ENCODE data around the gene ASCL2. TPM values are rescaled to one million over a fixed set of nuclear protein-coding genes. Genes with fewer than 3 reads are reported as not detected.

Gene ASCL2
- total and polyA plus RNA-seq, 3 donors from 2014 or later, result 1.3 to 5.8 (median 4.8) TPM

GRCh38 chr11:2267306-2267850 lies 3.0 kb downstream of the ASCL2 start:
- intact Hi-C loops (cut with DNase I; ENCODE audit: low total_unique reads), result no loop called here
- peaks cover 9% of the 10 kb centered on the region for H3K4me1 ChIP-seq
- DNase-seq, result peak; percentile 4
- H3K27me3 ChIP-seq, result peaks cover 3% of the 10 kb centered on the region
- TF ChIP-seq POLR2A (IDR thresholded peaks at IDR 0.05) (no peak), CTCF (IDR thresholded peaks at IDR 0.05) (no peak)
- H3K36me3 ChIP-seq (ENCODE audit: low read depth, missing control alignments), result no peaks in the 10 kb centered on the region
- no peaks in the 10 kb centered on the region for H3K9me3 ChIP-seq
- WGBS, 2 donors, result 82 to 83% methylated on average over 4 to 12 of the region's 12 CpGs
- H3K27ac ChIP-seq, result no peak overlapping the region
- H3K4me3 ChIP-seq, result no peak overlapping the region

GRCh38 chr11:2266586-2267305 lies 3.6 kb downstream of the ASCL2 start:
- Histone ChIP-seq H3K9me3 (no peaks in the 10 kb centered on the region), H3K27me3 (peaks cover 3% of the 10 kb centered on the region), H3K4me1 (peaks cover 9% of the 10 kb centered on the region), H3K27ac (no peak overlapping the region), H3K4me3 (no peak overlapping the region), H3K36me3 (ENCODE audit: low read depth, missing control alignments) (no peaks in the 10 kb centered on the region)
- TF ChIP-seq POLR2A (IDR thresholded peaks at IDR 0.05) (no peak), CTCF (IDR thresholded peaks at IDR 0.05) (no peak)
- 94 to 95% methylated on average over 24 to 26 of the region's 26 CpGs for WGBS, 2 donors
- peak; percentile 9 for DNase-seq
- intact Hi-C loops (cut with DNase I; ENCODE audit: low total_unique reads), result no loop called here

- no peak overlapping the region for H3K4me3 ChIP-seq
- H3K27me3 ChIP-seq, result peaks cover under 1% of the 10 kb centered on the region
- WGBS, 2 donors, result 79 to 88% methylated on average over 24 of the region's 24 CpGs
- H3K9me3 ChIP-seq, result no peaks in the 10 kb centered on the region
- H3K27ac ChIP-seq, result no peak overlapping the region
- peak; percentile 7 for DNase-seq
- H3K36me3 ChIP-seq (ENCODE audit: low read depth, missing control alignments), result no peaks in the 10 kb centered on the region
- TF ChIP-seq POLR2A (IDR thresholded peaks at IDR 0.05), result no peak
- no peak for TF ChIP-seq CTCF (IDR thresholded peaks at IDR 0.05)
- intact Hi-C loops (cut with DNase I; ENCODE audit: low total_unique reads), result no loop called here
- peaks cover 9% of the 10 kb centered on the region for H3K4me1 ChIP-seq
These were observed 4.4 kb downstream of the ASCL2 start for GRCh38 chr11:2265854-2266585.

DNA sequence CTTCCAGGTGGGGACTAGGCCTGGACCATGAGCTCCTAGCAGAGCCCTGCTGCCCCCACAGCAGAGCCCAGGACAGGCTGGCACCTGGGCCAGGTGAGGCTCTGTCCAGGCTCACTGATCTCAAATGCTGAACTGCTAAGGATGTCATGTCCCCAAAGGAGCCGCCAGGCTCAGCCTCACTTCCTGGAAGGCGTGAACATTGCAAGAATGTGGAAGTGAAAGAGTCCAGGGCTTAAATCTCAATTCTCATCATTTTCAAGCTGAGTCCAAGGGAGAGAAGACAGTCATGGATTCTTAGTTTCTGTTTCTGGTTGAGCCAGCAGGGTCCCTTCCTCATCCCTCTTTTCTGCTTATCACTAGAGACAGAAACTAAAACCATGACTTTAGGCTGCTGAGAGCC lies 5.0 kb downstream of the ASCL2 start:
- H3K27ac ChIP-seq, result no peak overlapping the region
- no peaks in the 10 kb centered on the region for H3K36me3 ChIP-seq (ENCODE audit: low read depth, missing control alignments)
- TF ChIP-seq CTCF (IDR thresholded peaks at IDR 0.05) (no peak), POLR2A (IDR thresholded peaks at IDR 0.05) (no peak)
- WGBS, 2 donors, result 85 to 100% methylated on average over 2 of the region's 2 CpGs
- no peaks in the 10 kb centered on the region for H3K27me3 ChIP-seq
- no peaks in the 10 kb centered on the region for H3K9me3 ChIP-seq
- DNase-seq, result peak; percentile 17
- no peak overlapping the region for H3K4me3 ChIP-seq
- intact Hi-C loops (cut with DNase I; ENCODE audit: low total_unique reads), result no loop called here
- H3K4me1 ChIP-seq, result peaks cover 7% of the 10 kb centered on the region
